Panc1 (cell line): ENCODE measurements around the gene SH3BP5. TPM values are rescaled to one million over a fixed set of nuclear protein-coding genes. Genes with fewer than 3 reads are reported as not detected.

ENCODE experiments used
- ATAC-seq: fragments of 200-7000 bp; cut with Tn5 transposase; 2 replicates; pipeline ENCODE4 v1.9.1; 2020; ENCODE audit warnings: mild to moderate bottlenecking, moderate library complexity
- BruUV-seq: library from RNA; stranded (reverse); fragments of 400-500 nt; replicated peaks from 2 replicates; lab custom pipeline; 2021; lab: Mats Ljungman, UMichigan
- CTCF ChIA-PET: fragments of 300-600 bp; sonication (Branson Sonifier 250); formaldehyde crosslinking; loops from one replicate; lab custom pipeline; 2022; ENCODE audit warnings: antibody characterized with exemption; lab: Charles Lee
- POLR2A ChIA-PET: fragments of 300-600 bp; sonication (Branson Sonifier 250); formaldehyde crosslinking; loops from one replicate; lab custom pipeline; 2022; ENCODE audit warnings: antibody characterized with exemption; lab: Charles Lee
- DNase-seq: peaks from one replicate; pipeline ENCODE4 v3.0.0-alpha.2; 2010; ENCODE audit warnings: low read depth, low spot score
- H3K27ac ChIP-seq: 2 replicates; pipeline ENCODE4 v1.5.1; 2011; ENCODE audit warnings: mild to moderate bottlenecking, low read length, inconsistent platforms
- H3K27me3 ChIP-seq: fragments of 200-500 bp; sonication (Bioruptor generic); 2 replicates; pipeline ENCODE4 v1.6.0; 2014; ENCODE audit warnings: low read length, inconsistent platforms; ENCODE audit not compliant: control insufficient read depth, insufficient read depth
- H3K36me3 ChIP-seq: fragments of 200-500 bp; sonication (Bioruptor generic); 2 replicates; pipeline ENCODE4 v1.5.1; 2014; ENCODE audit warnings: inconsistent platforms, mild to moderate bottlenecking, low read length, moderate library complexity; ENCODE audit not compliant: control insufficient read depth, insufficient read depth
- H3K4me1 ChIP-seq: 2 replicates; pipeline ENCODE4 v1.5.1; 2011; ENCODE audit warnings: inconsistent platforms, mild to moderate bottlenecking, low read length, moderate library complexity; ENCODE audit not compliant: control insufficient read depth, insufficient read depth
- H3K4me3 ChIP-seq, 2 experiments: 2 replicates each; pipeline ENCODE4 v1.5.1; 2011 to 2012; ENCODE audit warnings: low read depth in 2 of 2, low read length in 2 of 2, mild to moderate bottlenecking in 2 of 2, inconsistent platforms in 1 of 2, moderate library complexity in 1 of 2
- H3K9me3 ChIP-seq: fragments of 200-500 bp; sonication (Bioruptor generic); 2 replicates; pipeline ENCODE4 v1.5.1; 2014; ENCODE audit warnings: low read depth, mild to moderate bottlenecking, inconsistent platforms, low read length, moderate library complexity; ENCODE audit not compliant: control insufficient read depth, insufficient read depth
- CTCF ChIP-seq: fragments of 450-650 bp; IDR thresholded peaks from 2 replicates; pipeline ENCODE4 v1.5.1; 2017; ENCODE audit warnings: mild to moderate bottlenecking
- POLR2AphosphoS5 ChIP-seq: IDR thresholded peaks from 2 replicates; pipeline ENCODE4 v1.6.1; 2012; ENCODE audit warnings: mild to moderate bottlenecking, low read depth, low read length, moderate library complexity
- REST ChIP-seq, 2 experiments: IDR thresholded peaks; 2 replicates each; pipeline ENCODE4 v1.6.1; 2011 to 2012; ENCODE audit warnings: low read depth in 2 of 2, control low read depth in 1 of 2, low read length in 1 of 2, mild to moderate bottlenecking in 1 of 2, moderate library complexity in 1 of 2; ENCODE audit not compliant: insufficient read depth in 1 of 2
- SIN3A ChIP-seq: IDR thresholded peaks from 2 replicates; pipeline ENCODE4 v1.6.1; 2012; ENCODE audit warnings: low read depth, mild to moderate bottlenecking, low read length, moderate library complexity, borderline replicate concordance; ENCODE audit not compliant: insufficient read depth
- TCF7L2 ChIP-seq: IDR thresholded peaks from 2 replicates; pipeline ENCODE4 v1.6.1; 2011; ENCODE audit warnings: mild to moderate bottlenecking, low read depth, low read length, inconsistent platforms
- in situ Hi-C: cut with HindIII; loops from 2 replicates; pipeline ENCODE4 v1.10.0; 2016; ENCODE audit warnings: low sequenced_read_pairs, low pct_unique_long_range_greater_than_20kb
- intact Hi-C: fragments of 100-400 bp; cut with micrococcal nuclease; formaldehyde crosslinking; loops from one replicate; pipeline ENCODE4 v1.10.0; 2022; ENCODE audit not compliant: unreplicated experiment
- total RNA-seq: library from RNA; stranded (reverse); gene quantifications from one replicate; pipeline ENCODE4 v1.2.1, GENCODE V29; 2021; ENCODE audit not compliant: unreplicated experiment

The SH3BP5 gene
- total RNA-seq, 1 experiment from 2014 or later = 12.0 TPM

- Histone ChIP-seq H3K27ac (no peak overlapping the region), H3K4me3 (no peak overlapping the region), H3K9me3 (no peaks in the 10 kb centered on the region), H3K4me1 (no peaks in the 10 kb centered on the region), H3K36me3 (peaks cover 3% of the 10 kb centered on the region), H3K27me3 (no peaks in the 10 kb centered on the region)
- TF ChIP-seq TCF7L2 (no peak), POLR2AphosphoS5 (no peak), SIN3A (no peak), CTCF (no peak), REST (IDR thresholded peaks at IDR 0.05; ENCODE audit: insufficient read depth in 1 of 2, low read depth in 2 of 2, low read length in 1 of 2) (no peak)
- intact Hi-C loops (no loop called here), in situ Hi-C loops (no loop called here)
- no TSS peak for BruUV-seq
- DNase-seq = no peak
- ATAC-seq = no peak
- CTCF ChIA-PET = no interaction called here
- POLR2A ChIA-PET = no interaction called here
Observed at GRCh38 chr3:15260531-15260930, 71.9 kb downstream of the SH3BP5 start.

GRCh38 chr3:15258720-15259119, 73.7 kb downstream of the SH3BP5 start:
- H3K9me3 ChIP-seq = no peaks in the 10 kb centered on the region
- DNase-seq (no peak), ATAC-seq (no peak)
- ChIA-PET CTCF (no interaction called here), POLR2A (no interaction called here)
- TF ChIP-seq CTCF (no peak), REST (IDR thresholded peaks at IDR 0.05; ENCODE audit: insufficient read depth in 1 of 2, low read depth in 2 of 2, low read length in 1 of 2) (no peak), POLR2AphosphoS5 (no peak), SIN3A (no peak)
- intact Hi-C loops = no loop called here
- H3K4me1 ChIP-seq = no peaks in the 10 kb centered on the region
- H3K27me3 ChIP-seq = no peaks in the 10 kb centered on the region
- in situ Hi-C loops = no loop called here
- no peak overlapping the region for H3K27ac ChIP-seq
- peaks cover 3% of the 10 kb centered on the region for H3K36me3 ChIP-seq
- BruUV-seq = no TSS peak
- no peak overlapping the region for H3K4me3 ChIP-seq
